H9 (cell line): ENCODE results near the gene UNC13D. TPM values are rescaled to one million over a fixed set of nuclear protein-coding genes. Genes with fewer than 3 reads are reported as not detected.

Experiments
- DNase-seq: peaks from one replicate; pipeline ENCODE4 v3.0.0-alpha.2; 2017
- H2AFZ ChIP-seq: one replicate; pipeline ENCODE4 v1.6.1; 2013; ENCODE audit warnings: mild to moderate bottlenecking, low read length, control low read depth, moderate library complexity
- H2AK5ac ChIP-seq: 2 replicates; pipeline ENCODE4 v1.6.1; 2013; ENCODE audit warnings: low read length, control low read depth, mixed read lengths; ENCODE audit not compliant: insufficient read length
- H2BK120ac ChIP-seq: one replicate; pipeline ENCODE4 v1.6.1; 2013; ENCODE audit warnings: low read depth, mild to moderate bottlenecking, low read length, control low read depth, inconsistent platforms; ENCODE audit not compliant: poor library complexity, severe bottlenecking
- H2BK12ac ChIP-seq: 2 replicates; pipeline ENCODE4 v1.6.1; 2013; ENCODE audit warnings: low read length, control low read depth, mixed read lengths, low read depth; ENCODE audit not compliant: insufficient read length
- H2BK15ac ChIP-seq: 2 replicates; pipeline ENCODE4 v1.6.1; 2013; ENCODE audit warnings: low read depth, low read length, control low read depth
- H2BK20ac ChIP-seq: one replicate; pipeline ENCODE4 v1.6.1; 2013; ENCODE audit warnings: low read depth, mild to moderate bottlenecking, low read length, control low read depth, inconsistent platforms; ENCODE audit not compliant: poor library complexity, severe bottlenecking
- H2BK5ac ChIP-seq: 2 replicates; pipeline ENCODE4 v1.6.1; 2013; ENCODE audit warnings: low read length, control low read depth, mixed read lengths; ENCODE audit not compliant: insufficient read length
- H3K14ac ChIP-seq: 2 replicates; pipeline ENCODE4 v1.6.1; 2013; ENCODE audit warnings: low read length, control low read depth; ENCODE audit not compliant: insufficient read depth
- H3K18ac ChIP-seq: 2 replicates; pipeline ENCODE4 v1.6.1; 2013; ENCODE audit warnings: low read depth, mild to moderate bottlenecking, mixed read lengths, low read length, control low read depth; ENCODE audit not compliant: insufficient read length
- H3K23ac ChIP-seq: 2 replicates; pipeline ENCODE4 v1.6.1; 2013; ENCODE audit warnings: low read length, control low read depth, mixed read lengths, low read depth; ENCODE audit not compliant: insufficient read length
- H3K23me2 ChIP-seq: 2 replicates; pipeline ENCODE4 v1.6.1; 2013; ENCODE audit warnings: low read depth, mild to moderate bottlenecking, mixed read lengths, low read length, control low read depth; ENCODE audit not compliant: insufficient read length, poor library complexity, severe bottlenecking
- H3K27ac ChIP-seq: 2 replicates; pipeline ENCODE4 v1.5.1; 2013; ENCODE audit warnings: low read length, control low read depth, mixed read lengths, low read depth; ENCODE audit not compliant: insufficient read length
- H3K27me3 ChIP-seq: 2 replicates; pipeline ENCODE4 v1.6.1; 2013; ENCODE audit warnings: low read length, control low read depth, inconsistent platforms; ENCODE audit not compliant: insufficient read depth
- H3K4ac ChIP-seq: 2 replicates; pipeline ENCODE4 v1.6.1; 2013; ENCODE audit warnings: low read depth, mild to moderate bottlenecking, control low read depth, inconsistent platforms, low read length, moderate library complexity
- H3K4me1 ChIP-seq: 2 replicates; pipeline ENCODE4 v1.6.1; 2013; ENCODE audit warnings: low read length, control low read depth, inconsistent platforms; ENCODE audit not compliant: insufficient read depth
- H3K4me2 ChIP-seq: 2 replicates; pipeline ENCODE4 v1.6.1; 2013; ENCODE audit warnings: low read length, control low read depth, mixed read lengths; ENCODE audit not compliant: insufficient read length, insufficient read depth
- H3K56ac ChIP-seq: 2 replicates; pipeline ENCODE4 v1.6.1; 2013; ENCODE audit warnings: low read depth, mild to moderate bottlenecking, mixed read lengths, low read length, control low read depth; ENCODE audit not compliant: insufficient read length
- H3K79me1 ChIP-seq: 2 replicates; pipeline ENCODE4 v1.6.1; 2013; ENCODE audit warnings: low read depth, mild to moderate bottlenecking, moderate library complexity, low read length, control low read depth, inconsistent platforms; ENCODE audit not compliant: insufficient read depth, poor library complexity, severe bottlenecking
- H3K79me2 ChIP-seq: 2 replicates; pipeline ENCODE4 v1.6.1; 2013; ENCODE audit warnings: low read length, control low read depth, inconsistent platforms; ENCODE audit not compliant: insufficient read depth
- H3K9ac ChIP-seq: 2 replicates; pipeline ENCODE4 v1.6.1; 2013; ENCODE audit warnings: low read length, control low read depth, mixed read lengths; ENCODE audit not compliant: insufficient read length; ENCODE audit errors: extremely low read depth
- H3K9me3 ChIP-seq: one replicate; pipeline ENCODE4 v1.6.1; 2013; ENCODE audit warnings: low read depth, low read length, inconsistent platforms; ENCODE audit not compliant: control insufficient read depth
- H3T11ph ChIP-seq: one replicate; pipeline ENCODE4 v1.6.1; 2013; ENCODE audit warnings: mild to moderate bottlenecking, low read length, control low read depth, inconsistent platforms
- H4K20me1 ChIP-seq: one replicate; pipeline ENCODE4 v1.6.1; 2013; ENCODE audit not compliant: control insufficient read depth, insufficient read length, insufficient read depth
- H4K5ac ChIP-seq: 2 replicates; pipeline ENCODE4 v1.6.1; 2013; ENCODE audit warnings: low read depth, mild to moderate bottlenecking, mixed read lengths, low read length, control low read depth; ENCODE audit not compliant: insufficient read length
- H4K8ac ChIP-seq: replicated peaks from 2 replicates; pipeline ENCODE4 v1.6.1; 2013; ENCODE audit warnings: low read length, control low read depth, mixed read lengths, low read depth; ENCODE audit not compliant: insufficient read length
- H4K91ac ChIP-seq: 2 replicates; pipeline ENCODE4 v1.6.1; 2013; ENCODE audit warnings: low read depth, mild to moderate bottlenecking, moderate library complexity, mixed read lengths, low read length, control low read depth; ENCODE audit not compliant: insufficient read length
- H3K27ac Mint-ChIP-seq, 3 experiments: 2 replicates in 2 of 3; 3 replicates in 1 of 3; pipeline ENCODE4 v1.8.0; 2020 to 2021; ENCODE audit warnings: mixed read lengths in 3 of 3, mild to moderate bottlenecking in 1 of 3, moderate library complexity in 1 of 3
- H3K27me3 Mint-ChIP-seq: 2 replicates; pipeline ENCODE4 v1.8.0; 2021; ENCODE audit warnings: low read depth, mild to moderate bottlenecking, moderate library complexity, mixed read lengths
- H3K36me3 Mint-ChIP-seq, 3 experiments: 2 replicates in 2 of 3; 3 replicates in 1 of 3; pipeline ENCODE4 v1.8.0; 2020 to 2021; ENCODE audit warnings: low read depth in 3 of 3, mixed read lengths in 3 of 3; ENCODE audit not compliant: insufficient read depth in 1 of 3
- H3K4me1 Mint-ChIP-seq, 2 experiments: 2 replicates each; pipeline ENCODE4 v1.8.0; 2020; ENCODE audit warnings: mixed read lengths in 2 of 2
- H3K4me3 Mint-ChIP-seq, 2 experiments: 2 replicates in 1 of 2; 3 replicates in 1 of 2; pipeline ENCODE4 v1.8.0; 2020 to 2021; ENCODE audit warnings: mild to moderate bottlenecking in 2 of 2, mixed read lengths in 2 of 2, moderate library complexity in 1 of 2
- H3K9me3 Mint-ChIP-seq, 2 experiments: 2 replicates in 1 of 2; 3 replicates in 1 of 2; pipeline ENCODE4 v1.8.0; 2020; ENCODE audit warnings: mild to moderate bottlenecking in 2 of 2, mixed read lengths in 2 of 2, moderate library complexity in 1 of 2
- CTCF ChIP-seq: fragments of 200-600 bp; sonication (generic); conservative IDR thresholded peaks from 3 replicates; pipeline ENCODE4 v1.8.0; 2021; ENCODE audit warnings: antibody characterized with exemption, mild to moderate bottlenecking
- WGBS: extraction: QIAGEN DNeasy Blood & Tissue Kit; methylation state at CpG from one replicate; pipeline ENCODE4 v1.1.7; 2013; ENCODE audit warnings: missing lambda C conversion rate, low lambda C conversion rate, mixed read lengths; ENCODE audit not compliant: insufficient read length; ENCODE audit errors: extremely low coverage; 5-methylcytosine and 5-hydroxymethylcytosine counted together
- total RNA-seq: library from RNA; stranded (reverse); gene quantifications from 2 replicates; pipeline ENCODE4 v1.2.1, GENCODE V29; 2021

UNC13D gene
- total RNA-seq, 1 experiment from 2014 or later = 6.3 TPM

GRCh38 chr17:75840799-75841164 is 3.4 kb downstream of the UNC13D start:
- Histone ChIP-seq H4K5ac (no peak overlapping the region), H3K23ac (no peak overlapping the region), H2AK5ac (no peak overlapping the region), H2BK5ac (no peak overlapping the region), H3K79me1 (no peaks in the 10 kb centered on the region), H3K9ac (no peak overlapping the region), H2BK15ac (no peak overlapping the region), H3K4ac (no peak overlapping the region), H2BK12ac (no peak overlapping the region), H3K18ac (no peak overlapping the region), H4K8ac (no peak overlapping the region), H3K27ac (no peak overlapping the region), H3K23me2 (no peaks in the 10 kb centered on the region), H2BK120ac (no peak overlapping the region), H3K27me3 (no peaks in the 10 kb centered on the region), H3K79me2 (no peaks in the 10 kb centered on the region), H2AFZ (no peak overlapping the region), H4K20me1 (no peaks in the 10 kb centered on the region), H4K91ac (no peak overlapping the region), H3K56ac (no peak overlapping the region), H3K4me1 (no peaks in the 10 kb centered on the region), H3T11ph (no peak overlapping the region), H2BK20ac (no peak overlapping the region), H3K9me3 (no peaks in the 10 kb centered on the region), H3K14ac (no peak overlapping the region), H3K4me2 (no peak overlapping the region)
- Mint-ChIP-seq H3K4me3 (no peak overlapping the region), H3K36me3 (peaks cover 0 to 4% (median 4%) of the 10 kb centered on the region in 3 experiments; a peak in 3 of 7 replicates), H3K27me3 (no peaks in the 10 kb centered on the region), H3K9me3 (no peaks in the 10 kb centered on the region), H3K4me1 (peaks cover 5 to 17% of the 10 kb centered on the region in 2 experiments), H3K27ac (no peak overlapping the region)
- WGBS = no CpG with 5 or more reads among the region's 7 CpGs
- no peak for TF ChIP-seq CTCF
- no peak for DNase-seq
